Measurements from ENCODE around the gene ATAD2B.

The ATAD2B gene

GRCh38 chr2:23706613-23707078 lies 220.3 kb downstream of the ATAD2B start:
- in situ Hi-C loops (cut with MboI; ENCODE audit: low sequenced_read_pairs) = no loop called here

- in situ Hi-C loops (cut with MboI; ENCODE audit: low sequenced_read_pairs) = no loop called here
Measured at GRCh38 chr2:23705771-23706612, 220.9 kb downstream of the ATAD2B start.

DNA sequence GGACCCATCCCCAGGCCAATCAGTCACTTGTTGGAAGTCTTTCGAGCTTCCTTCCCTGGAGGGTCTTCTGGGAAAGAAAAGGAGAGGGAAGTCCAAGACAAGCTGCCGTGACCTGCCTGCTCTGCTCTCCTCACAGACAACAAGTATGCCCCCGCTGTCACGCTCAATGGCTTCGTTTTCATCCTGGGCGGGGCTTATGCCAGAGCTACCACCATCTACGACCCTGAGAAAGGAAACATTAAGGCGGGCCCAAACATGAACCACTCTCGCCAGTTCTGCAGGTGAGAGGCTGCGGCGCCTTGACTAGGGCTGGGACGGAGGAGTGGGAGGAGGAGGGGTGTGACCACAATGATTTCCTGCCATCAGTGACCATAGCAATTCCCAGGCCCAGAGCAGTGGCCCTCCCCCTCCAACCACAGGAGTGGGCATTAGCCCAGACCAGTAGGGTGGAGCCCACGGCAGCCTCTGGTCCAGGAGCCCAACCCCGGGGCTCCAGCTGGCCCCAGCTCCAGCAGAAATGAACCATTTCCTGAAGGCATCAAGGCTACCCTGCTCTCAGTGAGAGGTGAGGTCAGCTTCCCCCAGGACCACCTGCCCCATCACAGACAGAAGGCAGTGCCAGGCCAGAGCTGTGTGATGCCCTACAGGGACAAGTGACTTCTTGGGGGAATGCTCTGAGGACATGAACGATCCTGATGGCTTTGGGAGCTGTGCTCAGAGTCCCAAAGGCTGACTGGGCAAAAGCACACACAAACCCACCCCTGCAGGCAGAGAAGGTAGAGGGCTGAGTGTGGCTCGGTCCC lies 223.1 kb downstream of the ATAD2B start:
- in situ Hi-C loops (cut with MboI; ENCODE audit: low sequenced_read_pairs) = no loop called here

DNA sequence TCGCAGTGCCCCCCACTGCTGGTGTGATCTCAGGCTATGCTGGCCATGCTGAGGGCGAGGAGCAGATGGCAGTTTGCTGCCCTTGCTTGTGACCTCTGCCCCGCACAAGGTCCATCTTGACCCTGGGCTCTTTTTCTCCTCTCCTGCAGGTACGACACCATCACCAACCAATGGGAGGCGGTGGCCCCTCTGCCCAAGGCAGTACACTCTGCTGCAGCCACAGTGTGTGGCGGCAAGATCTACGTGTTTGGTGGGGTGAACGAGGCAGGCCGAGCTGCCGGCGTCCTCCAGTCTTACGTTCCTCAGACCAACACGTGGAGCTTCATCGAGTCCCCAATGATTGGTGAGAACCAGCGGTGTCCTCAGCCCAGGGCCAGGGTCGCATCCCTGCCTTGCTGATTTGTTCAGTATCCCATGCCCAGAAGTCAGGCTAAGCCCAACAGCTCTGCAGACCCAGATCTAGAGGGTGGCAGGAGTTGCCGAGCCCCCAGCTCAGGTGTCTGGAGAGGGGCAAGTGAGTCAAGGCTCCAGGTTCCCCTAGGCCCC lies 223.8 kb downstream of the ATAD2B start:
- in situ Hi-C loops (cut with MboI; ENCODE audit: low sequenced_read_pairs) = no loop called here

- in situ Hi-C loops (cut with MboI; ENCODE audit: low sequenced_read_pairs) = no loop called here
Measured at GRCh38 chr2:23700627-23701026, 226.3 kb downstream of the ATAD2B start.

DNA sequence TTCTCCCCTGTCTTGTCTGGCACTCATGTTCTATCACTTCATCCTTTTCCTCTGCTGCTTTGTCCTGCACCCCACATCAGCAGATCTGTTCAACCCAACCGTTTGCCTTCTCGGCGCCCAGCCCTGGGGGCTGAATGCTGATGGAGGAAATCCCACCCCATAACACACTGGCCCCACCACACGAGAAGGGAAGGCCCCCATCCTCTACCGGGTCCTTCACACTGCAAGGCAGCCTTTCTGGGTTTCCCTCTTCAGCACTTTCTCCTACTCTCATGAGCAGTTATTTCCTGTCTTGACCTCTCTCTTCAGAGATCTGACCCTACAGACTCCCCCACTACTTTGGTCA lies 227.4 kb downstream of the ATAD2B start:
- in situ Hi-C loops (cut with MboI; ENCODE audit: low sequenced_read_pairs) = no loop called here

DNA sequence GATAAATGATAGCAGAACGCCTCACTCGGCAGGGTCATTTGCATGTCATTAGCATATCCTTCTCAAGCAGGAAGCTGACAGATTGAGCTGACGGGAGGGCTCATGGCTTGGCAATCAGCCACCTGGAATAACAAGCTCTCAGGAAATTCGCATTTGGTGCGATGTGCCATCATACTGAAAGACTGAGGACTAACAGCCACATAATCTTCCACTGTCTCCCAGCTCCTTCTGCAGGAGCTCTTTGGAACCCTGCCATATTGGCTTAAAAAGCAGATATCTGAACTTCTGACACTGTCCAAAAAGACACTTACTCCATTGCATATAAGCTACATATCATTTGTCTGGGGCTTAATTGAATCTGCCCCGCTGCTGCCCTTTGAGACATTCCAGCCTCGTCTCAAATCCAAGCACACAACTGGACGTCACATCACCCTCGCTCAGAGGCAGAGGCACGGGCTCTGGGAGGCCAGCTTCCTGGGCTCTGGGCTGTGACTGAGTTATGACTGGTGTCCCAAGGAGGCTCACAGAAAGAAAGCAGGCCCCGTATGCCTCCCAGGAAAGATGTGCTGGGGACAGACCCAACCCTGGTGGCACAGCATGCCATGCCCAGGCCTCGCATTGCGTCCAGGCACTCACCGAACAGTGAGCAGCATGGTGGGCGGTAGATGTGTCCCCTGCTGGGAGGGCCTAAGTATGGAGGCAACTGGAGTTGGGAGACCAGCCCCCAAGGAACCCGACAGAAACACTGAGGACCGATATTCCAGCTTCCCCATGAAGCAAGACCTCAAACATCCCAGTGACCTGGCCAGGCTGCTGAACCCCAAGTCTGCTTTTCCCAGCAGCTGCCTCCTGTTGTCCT lies 228.0 kb downstream of the ATAD2B start:
- in situ Hi-C loops (cut with MboI; ENCODE audit: low sequenced_read_pairs) = no loop called here
